Measurements from ENCODE around the gene GPR78.

The GPR78 gene

DNA sequence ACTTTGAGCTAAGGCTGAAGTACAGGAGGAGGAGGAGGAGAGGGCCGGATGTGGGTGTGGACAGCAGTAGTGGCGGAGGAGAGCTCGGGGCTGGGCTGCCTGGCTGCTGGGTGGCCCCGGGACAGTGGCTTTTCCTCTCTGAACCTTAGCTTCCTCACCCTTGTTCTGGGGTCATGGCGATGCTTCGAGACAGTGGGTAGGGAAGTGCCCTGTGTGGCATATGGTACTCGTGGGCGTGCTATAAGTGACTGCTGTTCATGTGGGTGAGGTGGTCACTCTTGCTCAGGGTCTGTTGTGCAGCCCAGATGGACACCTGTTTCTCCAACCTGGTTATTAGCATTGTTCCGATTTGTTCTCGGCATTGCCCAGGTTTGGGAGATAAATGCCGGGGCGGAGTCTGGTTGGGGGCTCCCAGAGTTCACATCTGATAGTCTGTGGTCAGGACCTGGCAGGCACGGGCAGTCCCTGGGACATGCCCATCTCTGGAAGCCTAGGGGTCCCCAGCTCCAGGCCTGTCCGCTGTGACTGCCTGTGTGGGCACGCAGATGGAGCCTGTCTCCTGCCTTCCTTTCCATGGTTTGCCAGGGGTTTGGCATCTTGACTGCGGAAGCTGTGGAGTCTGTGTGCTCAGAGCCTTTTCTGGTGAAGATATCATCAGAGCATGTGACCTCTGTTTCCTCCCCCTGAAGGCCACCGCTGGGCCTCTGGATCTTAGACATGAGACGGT lies 7.4 kb downstream of the GPR78 start:
- DNase-seq, result no peak

DNA sequence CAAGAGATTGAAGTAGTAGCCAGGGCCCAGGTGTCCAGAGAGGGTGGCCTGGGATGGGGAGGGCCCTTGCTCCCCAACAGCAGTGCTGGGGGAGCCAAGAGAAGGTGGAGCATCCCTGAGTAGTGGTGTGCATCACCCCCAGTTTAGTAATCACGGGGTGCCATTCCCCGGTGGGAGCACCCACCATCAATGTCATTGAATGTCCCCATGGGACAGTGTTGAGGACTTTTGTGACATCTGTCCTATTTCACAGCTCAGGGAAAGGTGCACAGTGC lies 7.9 kb downstream of the GPR78 start:
- no peak for DNase-seq

DNA sequence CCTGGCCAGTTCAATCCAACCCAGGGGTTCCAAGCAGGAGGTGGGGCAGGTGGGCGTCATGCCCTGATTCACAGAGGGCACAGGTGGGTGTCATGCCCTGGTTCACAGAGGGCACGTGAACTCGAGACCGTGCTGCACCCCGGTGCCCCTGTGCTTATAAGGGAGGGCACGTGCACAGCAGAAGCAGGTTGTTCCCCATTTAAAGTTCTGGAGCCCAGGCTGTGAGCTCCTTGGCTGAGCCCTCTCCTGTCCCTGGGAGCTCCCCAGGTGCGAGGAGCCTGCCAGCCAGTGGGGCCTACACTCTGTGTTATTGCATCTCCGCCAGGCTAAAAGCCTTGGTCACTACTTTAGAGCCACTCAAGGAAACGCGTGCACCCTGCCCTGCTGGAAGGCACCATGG lies 9.1 kb downstream of the GPR78 start:
- DNase-seq, result no peak

DNA sequence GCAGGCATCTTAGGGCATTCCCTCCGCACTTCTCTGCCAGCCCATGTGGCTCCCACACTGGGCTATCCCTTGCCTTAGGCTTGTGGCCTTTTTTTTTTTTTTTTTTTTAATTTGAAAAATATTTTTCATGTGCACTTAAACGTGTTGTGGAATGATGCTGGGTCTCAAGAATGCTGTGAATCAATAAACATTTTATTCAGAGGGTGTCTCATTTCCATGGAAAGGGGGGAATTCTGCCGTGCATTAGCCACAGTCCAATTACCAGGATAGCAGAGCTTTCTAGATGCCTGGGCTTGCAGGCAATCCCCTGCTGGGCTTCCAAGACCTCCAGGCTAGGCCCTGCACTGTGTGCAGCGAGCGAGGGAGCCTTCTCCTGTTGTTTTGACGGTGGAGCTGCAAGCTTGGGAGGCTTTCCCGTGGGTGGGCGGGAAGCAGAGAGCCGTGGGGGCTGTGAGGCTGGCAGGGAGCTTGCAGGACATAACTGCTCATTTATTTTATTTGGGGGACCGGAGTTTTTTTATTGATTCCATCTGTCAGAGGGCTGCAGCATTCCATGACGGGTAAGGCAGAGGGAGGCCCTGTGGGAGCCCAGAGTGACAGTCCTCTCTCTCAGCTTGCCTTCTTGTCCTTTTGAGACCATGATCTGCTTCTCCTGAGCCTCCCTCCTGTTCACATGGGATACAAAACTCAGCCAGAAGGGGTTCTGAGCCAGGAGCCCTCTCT lies 9.8 kb downstream of the GPR78 start:
- no peak for DNase-seq

DNA sequence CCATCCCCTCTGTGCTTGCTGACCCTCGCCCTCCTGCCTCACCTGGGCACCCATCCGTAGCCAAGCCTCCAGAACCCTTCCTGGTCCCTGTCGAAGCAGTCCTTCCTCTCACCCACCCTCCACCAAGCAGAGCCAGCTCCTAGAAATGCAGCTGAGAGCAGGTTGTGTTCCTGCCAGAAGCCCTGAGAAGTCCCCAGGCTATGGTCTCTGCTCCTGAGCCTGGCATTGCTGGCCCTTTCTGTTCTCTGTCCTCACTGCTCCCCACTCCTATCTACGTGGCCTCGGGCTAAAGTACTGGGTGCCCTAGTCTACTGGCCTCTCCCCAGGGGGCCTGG lies 10.3 kb downstream of the GPR78 start:
- DNase-seq, result no peak

DNA sequence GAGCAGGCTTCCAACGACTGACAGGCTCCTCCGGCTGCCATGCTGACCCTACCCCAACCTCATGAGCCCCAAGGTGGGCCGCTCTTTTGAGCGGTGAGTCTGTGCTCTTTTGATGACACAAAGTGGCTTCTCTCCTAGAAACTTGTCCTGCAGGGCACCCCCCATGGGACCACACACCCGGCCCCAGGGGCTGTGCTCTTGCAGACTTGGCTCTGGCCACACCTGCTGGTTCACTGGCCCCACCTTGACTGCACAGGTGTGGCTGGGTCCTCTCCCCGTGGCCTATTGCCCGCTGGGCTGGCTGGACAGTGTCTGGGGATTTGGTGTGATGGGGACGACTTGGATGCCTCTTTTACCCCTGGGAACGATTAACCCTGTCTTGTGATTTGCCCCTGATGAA lies 10.9 kb downstream of the GPR78 start:
- no peak for DNase-seq

DNA sequence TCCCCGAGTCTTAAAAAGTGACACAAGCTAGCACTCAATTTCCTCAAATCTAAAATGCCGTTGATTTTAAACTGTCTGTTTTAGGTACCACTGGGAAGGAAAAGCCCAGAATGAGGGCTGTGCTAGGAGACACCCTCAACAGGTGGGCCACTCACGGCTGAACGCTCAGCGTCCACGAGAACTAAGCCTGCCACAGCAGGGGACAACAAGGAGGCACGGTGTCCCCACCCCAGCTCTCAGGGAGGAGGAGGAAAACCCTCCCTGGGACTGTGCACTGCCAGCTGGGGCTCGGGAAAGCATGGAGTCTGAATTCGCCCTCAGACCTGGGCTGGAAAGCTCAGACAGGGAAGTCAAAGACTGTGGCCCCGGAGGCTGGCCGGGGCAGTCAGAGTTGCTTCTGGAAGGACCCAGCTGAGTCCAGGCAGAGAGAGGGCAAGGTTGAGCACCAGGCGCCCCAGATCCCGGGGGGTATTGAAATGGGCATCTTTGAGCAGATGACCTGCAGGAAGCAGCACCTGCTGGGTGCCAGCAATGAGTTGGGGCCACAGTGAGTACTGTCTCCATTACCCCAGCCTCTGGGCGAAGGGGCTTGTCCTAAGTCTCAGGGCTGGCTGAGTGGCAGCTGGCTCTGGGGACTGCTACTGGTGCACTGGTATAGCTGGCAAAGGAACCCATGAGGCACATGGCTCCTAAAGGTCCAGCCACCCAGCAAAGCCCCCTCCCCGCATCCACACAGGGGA lies 11.6 kb downstream of the GPR78 start:
- DNase-seq, result no peak

DNA sequence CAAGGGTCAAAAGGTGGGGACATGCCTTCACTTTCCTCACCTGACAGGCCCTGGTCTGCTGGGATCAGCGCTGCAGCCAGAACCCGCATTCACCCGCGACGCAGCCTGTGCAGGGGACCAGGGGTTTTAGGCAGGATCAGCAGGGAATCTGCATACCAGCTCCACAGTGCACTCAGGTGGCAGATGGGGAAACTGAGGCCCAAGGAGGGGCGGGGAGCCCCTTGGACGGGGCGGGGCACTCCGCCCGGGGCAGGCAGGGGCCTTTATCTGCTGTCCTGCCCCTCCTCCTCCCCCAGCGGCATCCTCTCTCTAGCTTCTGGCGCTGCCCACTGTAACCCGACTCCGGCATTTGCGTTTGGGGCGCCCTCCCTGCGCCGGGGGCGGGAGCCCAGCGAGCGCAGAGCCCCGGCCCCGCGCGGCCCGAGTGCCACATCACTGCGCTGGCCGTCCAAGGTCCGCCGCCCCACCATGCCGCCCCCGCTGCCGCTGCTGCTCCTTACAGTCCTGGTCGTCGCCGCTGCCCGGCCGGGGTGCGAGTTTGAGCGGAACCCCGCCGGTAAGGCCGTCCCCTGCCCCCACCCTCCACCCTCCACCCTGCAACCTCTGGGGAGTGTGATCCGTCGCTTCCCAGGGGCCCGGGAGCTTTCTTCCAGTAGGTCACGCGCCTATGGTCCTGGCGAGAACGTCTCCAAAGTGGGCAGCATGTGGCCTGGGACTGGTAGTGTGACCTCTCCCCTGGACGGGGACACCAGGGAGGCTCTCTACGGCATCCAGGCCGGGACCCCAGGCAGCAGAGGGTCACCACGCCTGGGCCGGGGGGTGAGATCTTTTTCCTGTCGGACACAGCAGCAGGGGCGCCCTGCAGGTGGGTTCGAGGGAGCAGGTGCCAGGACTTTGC lies 12.4 kb downstream of the GPR78 start, which contains the start of gene CPZ:
CPZ (plus strand) TSS at position 400 of the 898 bp plus-strand sequence; CDS start at position 469, 69 bp downstream.
- DNase-seq, result no peak

DNA sequence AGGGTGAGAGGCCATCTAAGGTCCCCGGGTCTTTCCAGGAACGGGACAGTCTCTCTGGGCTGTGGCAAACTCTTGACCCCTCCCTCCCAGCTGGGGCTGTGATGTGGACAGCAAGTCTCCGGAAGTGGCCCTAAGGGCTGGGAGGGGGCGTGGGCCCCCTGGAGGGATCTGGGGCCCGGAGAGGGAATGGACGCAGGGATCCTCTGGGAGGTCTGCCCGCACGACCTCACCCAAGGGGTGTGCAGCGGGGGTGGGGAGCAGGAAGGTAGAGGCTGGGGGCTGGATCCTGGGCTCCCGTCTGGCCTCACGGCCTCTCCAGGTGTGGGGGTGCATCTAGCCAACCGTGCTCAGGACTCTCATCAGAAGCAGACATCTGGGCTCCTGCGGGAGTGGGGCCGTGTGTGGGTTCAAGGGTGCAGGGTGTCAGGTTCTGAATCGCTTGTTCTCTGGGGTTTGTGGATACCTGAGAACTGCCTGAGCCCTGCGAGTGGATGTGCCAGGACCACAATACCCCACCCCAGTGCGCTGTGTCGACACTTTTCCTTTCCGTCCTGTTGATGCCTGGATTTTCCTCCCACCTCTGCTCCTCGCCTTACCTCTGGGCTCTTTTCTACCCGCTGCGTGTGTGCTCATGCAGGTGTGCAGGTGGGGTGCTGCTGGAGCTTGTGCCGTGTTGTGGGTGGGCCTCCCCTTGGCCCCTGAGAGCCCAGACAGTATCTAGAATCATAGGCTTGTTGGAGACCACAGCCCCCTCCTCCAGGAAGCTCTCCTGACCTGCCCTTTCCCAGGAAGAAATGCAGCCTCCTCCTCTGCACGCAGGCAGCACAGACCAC lies 13.3 kb downstream of the GPR78 start:
- DNase-seq, result no peak

DNA sequence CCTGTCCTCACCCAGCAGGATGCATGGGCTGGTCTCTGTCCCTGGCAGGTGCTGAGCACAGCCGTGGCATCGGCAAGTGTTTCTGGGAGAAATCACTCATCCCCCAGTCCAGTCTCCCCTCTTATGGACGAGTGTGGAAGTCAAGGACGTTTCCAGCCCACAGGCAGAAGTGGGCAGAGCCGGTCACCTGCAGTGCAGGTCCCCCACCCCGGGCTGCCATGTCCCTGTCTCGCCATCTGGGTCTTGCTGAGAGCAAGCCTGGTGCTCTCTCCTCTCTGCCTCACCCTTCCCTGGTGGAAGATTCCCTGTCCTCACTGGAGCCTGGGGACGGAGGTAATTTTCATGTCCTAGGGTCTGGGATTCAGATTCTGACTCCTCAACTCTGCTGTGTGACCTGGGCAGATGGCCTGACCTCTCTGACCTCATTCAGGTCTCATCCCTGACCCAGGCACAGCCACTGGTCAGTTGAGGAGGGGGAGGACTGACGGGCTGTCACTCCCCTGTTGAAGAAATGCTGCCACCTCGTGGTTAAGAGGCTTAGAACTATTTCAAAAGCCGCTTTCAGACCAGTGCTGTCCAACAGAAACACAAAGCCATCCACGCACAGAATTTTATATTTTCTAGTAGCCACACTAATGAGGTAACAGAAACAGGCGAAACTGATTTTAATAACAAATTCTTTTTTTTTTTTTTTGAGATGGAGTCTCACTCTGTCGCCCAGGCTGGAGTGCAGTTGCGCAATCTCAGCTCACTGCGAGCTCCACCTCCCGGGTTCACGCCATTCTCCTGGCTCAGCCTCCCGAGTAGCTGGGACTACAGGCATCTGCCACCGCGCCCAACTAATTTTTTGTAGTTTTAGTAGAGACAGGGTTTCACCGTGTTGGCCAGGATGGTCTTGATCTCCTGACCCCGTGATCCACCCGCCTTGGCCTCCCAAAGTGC lies 14.2 kb downstream of the GPR78 start:
- DNase-seq, result no peak

DNA sequence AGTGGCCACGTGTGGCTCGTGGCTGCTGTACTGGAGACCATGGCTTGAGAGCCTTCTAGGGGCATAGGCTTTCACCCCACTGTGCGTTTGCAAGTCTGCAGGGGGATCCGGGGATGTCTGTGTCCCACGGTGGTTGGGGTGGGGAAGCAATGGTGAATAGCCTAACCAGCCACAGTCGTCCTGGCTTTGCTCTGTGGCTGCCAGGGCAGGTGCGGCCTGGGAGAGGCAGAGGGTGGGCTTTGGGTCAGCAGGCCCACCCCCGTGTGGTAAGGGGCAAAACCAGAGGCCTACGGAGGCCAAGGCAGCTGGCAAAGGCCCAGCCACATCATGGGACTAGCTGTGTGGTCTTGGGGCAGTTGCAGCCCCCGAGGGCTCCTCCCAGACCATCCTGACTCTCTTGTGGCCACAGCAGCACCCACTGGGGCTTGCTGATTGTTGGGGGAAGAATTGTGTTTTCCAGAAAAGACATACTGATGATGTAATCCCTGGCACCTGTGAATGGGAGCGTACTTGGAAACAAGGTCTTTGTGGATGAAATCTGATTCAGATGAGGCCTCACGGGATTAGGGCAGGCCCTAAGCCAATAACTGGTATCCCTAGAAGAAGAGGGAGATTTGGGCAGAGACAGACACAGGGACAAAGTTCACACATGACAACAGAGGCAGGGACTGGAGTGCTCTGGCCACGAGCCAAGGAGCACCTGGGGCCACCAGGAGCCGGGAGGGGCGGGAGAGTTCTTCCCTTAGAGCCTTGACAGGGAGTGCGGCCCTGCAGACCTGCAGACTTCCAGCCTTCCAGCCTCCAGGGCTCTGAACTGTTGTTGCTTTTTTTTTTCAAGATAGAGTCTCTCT lies 15.3 kb downstream of the GPR78 start:
- DNase-seq, result no peak

DNA sequence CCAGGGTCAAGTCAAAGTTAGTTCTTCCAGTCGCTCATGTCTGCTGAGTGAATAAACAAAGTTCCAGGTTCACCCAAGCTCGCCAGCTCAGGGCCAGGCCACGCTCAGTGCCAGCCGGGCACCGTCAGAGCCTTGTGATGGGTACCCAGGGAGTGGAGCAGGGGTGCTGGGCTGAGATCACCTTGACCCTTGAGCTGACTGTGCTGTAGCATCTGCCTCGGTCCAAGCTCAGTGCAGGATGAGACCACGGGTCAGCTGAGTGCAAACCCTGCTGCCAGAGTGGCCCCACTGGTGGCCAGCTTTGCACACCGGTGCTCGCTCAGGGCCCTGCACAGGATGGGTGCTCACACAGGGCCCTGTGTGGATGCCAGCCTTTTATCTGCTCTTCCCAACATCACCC lies 16.7 kb downstream of the GPR78 start:
- no peak for DNase-seq

DNA sequence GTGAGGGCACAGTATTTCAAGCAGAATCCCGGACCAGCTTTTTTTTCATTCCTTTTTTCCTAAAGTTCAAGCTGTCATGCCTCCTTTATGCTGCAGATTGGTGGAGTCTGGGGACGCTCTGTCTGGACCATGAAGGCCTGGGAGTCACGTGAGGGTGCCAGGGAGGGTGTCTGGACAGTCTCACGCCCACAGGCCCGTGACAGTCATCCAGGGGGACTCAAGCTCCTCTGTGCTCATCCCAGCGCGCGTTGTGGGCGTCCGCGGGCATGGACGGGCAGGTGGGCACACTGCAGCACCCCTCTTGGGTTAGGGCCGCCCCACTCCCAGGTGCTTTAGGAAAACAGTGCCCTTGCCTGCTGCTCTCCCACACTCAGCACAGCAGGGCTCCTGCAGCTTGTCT lies 17.1 kb downstream of the GPR78 start:
- DNase-seq, result no peak

DNA sequence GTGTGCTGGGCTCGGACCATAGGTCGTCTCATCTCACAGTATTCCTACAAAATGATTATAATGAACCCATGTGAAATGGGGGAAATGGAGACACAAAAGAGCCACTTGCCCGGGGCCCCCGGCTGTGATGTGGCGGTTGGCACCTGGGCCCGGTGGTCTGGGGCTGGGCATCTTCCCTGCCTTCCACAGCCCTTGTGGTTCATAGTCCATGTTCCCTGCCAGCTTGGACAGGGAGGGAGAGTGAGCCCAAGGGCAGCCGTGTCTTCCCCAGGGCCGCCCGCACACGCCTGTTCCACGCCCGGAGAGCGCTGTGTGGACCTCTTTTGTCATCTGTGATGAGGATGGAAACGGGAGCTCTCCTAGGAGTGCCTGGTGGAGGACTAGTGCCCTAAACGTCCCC lies 17.6 kb downstream of the GPR78 start:
- no peak for DNase-seq

DNA sequence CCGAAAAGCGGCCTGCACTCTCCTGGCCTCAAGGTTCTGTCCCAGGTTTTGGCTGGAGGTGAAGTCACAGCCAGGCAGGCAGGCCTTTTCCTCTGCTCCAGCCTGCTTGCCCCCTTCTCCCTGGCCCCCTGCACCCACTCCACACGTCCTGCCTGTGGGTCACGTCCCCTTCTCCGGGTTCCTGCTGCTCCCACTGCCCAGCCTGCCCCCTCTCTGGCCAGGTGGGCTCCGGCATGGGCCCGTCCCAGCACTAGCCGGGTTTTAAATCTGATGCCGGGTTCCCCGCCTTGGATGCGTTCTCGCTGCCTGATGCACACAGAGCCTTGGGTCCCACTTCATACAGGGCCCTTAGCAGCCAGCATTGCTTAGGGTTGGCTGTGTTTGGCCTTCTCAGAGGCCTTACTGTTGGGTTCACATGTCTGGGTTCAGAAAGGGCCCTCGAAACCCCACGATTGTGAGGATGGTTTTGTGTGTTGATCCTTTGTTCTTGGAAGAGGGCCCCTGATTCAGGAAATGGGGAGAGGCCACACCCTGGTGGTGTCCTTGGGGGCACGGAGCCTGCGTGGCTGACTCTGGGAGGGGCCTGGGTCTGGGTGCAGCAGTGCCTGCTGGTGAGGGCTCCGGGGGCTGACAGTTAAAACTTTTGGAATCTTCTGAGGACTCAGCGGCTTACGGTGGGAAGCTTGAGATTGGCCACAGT lies 18.3 kb downstream of the GPR78 start:
- no peak for DNase-seq

DNA sequence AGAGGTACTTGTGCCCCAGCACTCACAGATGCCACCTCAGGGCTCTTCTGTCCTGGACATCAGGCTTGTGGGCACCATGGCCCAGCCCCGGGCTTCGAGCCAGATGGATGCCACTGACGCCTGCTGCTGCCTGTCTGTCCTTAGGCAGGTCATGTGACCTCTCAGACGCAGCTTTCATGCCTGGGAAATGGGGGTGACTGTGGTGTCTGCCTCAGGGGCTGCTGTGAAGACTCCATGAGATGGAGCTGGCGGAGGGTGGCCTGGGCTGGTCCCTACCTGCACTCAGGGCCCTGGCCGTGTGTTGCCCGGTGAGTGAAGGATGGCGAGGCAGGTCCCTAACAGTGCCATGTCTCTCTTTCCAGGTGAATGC lies 18.9 kb downstream of the GPR78 start:
- no peak for DNase-seq

DNA sequence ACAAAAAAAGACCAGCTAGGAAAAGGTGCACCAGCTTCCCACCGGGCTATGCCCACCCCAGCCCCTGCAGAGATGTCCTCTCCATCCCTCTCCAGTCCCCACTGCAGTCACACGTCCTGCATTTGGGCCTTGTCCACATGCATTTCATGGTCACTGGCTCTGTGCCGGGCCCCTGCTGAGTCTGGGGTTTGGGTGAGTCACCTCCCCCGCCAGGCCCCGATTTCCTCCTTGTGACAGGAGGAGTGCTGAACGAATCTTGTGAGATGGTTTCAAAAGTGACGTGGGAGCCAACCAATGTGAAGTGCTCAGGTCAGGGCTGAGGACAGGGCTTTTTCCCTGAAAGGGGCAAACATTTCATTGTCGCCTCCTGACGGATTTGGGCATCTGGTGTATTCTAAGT lies 19.5 kb downstream of the GPR78 start:
- DNase-seq, result no peak

DNA sequence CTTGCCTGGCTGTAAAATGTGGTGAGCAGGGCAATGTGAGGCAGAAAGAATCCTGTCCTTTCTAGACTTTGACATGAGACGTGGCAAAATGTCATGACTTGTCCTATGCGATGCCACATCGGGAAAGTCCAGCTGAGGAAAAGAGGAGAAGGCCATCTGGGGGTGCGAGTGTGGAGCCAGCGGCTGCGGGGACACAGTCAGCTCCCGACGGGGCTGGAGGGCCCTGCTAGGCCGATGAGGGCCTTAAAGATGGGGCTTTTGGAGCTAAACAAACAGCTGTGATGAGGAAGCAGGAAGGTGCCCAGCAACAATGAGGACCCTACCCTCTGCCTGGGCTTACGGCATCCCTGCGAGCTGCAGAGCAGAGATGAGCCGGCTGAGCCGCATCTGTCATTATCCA lies 20.1 kb downstream of the GPR78 start:
- DNase-seq, result no peak

DNA sequence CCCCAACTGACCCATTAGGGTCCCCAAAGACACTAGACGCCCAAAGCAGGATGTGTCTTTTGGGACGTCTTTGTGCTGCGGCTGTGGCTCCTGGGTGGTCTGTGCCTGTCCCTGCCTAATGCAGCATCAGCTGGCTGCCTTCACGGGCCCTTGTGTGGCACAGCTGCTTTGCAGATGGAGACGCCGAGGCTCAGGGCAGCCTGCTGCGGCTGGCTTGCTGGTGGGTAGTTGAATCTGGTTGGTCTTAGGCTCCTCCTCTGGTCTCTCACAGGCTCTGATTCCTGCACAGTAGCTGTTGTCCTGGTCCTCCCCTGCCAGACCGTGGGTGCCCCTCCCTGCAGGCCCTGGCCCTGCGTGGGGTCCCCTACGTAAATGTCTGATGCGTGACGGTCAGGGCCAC lies 20.5 kb downstream of the GPR78 start:
- no peak for DNase-seq

DNA sequence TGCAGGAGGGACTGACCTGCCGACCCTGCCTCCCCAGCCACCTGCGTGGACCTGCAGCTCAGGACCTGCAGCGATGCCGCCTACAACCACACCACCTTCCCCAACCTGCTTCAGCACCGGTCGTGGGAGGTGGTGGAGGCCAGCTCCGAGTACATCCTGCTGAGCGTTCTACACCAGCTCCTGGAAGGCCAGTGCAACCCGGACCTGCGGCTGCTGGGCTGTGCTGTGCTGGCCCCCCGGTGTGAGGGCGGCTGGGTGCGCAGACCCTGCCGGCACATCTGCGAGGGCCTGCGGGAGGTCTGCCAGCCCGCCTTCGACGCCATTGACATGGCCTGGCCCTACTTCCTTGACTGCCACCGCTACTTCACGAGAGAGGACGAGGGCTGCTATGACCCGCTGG lies 20.9 kb downstream of the GPR78 start:
- no peak for DNase-seq

Data from CD4-positive, alpha-beta T cell treated with Interferon alpha-2 for 1 hour (primary cell).